C4-2B (cell line): ENCODE data around the gene CNGB1.

ENCODE experiments used
- CTCF ChIP-seq: fragments of 450-650 bp; conservative IDR thresholded peaks from 2 replicates; pipeline ENCODE4 v1.5.1; 2017; ENCODE audit warnings: mild to moderate bottlenecking
- ZFX ChIP-seq: fragments of 450-650 bp; IDR thresholded peaks from 2 replicates; pipeline ENCODE4 v1.6.1; 2017

DNA sequence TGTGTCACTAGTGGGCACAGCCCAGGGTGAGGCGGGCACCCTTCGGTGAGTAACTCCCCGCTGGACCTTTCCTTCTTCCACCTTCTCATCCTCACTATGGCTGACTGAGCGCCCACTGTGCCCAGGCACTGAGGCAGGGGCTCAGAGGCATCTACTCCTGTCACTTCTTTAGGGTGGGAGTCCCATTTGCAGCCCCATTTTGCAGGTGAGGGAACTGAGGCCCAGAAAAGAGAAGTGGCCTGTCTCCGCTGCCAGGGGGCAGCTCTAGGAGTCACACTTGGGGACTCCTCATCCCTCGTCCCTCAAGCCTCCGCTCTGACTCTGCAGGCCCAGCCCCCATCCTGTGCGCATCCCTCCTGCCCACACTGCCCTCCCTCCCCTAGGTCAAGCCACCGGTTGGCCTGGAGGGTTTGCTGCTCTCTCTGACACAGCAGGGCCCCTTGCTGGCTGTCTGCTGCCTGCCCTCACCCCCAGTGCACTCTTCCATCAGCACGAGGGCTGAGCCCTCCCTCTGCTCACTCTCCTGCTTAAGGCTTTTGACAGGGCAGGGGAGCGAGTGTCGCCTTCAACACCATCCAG, 62.4 kb downstream of the CNGB1 start:
- TF ChIP-seq CTCF (no peak), ZFX (no peak)
